Fibroblast of skin of left quadriceps (primary cell): ENCODE measurements around the gene TRAPPC5.
A peak's percentile ranks its signal among the peaks of the same experiment; 100 is the strongest.

ENCODE experiments used
- DNase-seq, 2 experiments: peaks; one replicate each; pipeline ENCODE4 v3.0.0-alpha.2; 2013; ENCODE audit warnings: low read depth in 2 of 2

TRAPPC5 gene

GRCh38 chr19:7645656-7646425, 34.8 kb upstream of the TRAPPC5 start:
- no peak for DNase-seq

- DNase-seq: no peak
Observed at GRCh38 chr19:7646426-7646700, 34.3 kb upstream of the TRAPPC5 start.

DNA sequence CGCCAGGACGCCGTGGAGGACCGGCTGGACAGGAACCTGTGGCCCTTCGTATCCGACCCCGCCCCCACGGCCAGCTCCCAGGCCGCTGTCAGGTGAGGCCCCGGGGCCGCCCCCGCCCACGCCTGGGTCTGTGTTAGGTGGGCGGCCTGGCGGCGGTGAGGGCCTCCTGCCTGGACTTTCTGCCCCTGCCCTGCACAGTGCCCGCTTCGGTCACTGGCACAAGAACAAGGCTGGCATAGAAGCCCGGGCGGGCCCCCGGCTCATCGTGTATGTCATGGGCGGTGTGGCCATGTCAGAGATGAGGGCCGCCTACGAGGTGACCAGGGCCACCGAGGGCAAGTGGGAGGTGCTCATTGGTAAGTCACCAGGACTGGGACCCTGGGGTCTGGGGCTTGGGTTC, 33.5 kb upstream of the TRAPPC5 start:
- no peak for DNase-seq

DNA sequence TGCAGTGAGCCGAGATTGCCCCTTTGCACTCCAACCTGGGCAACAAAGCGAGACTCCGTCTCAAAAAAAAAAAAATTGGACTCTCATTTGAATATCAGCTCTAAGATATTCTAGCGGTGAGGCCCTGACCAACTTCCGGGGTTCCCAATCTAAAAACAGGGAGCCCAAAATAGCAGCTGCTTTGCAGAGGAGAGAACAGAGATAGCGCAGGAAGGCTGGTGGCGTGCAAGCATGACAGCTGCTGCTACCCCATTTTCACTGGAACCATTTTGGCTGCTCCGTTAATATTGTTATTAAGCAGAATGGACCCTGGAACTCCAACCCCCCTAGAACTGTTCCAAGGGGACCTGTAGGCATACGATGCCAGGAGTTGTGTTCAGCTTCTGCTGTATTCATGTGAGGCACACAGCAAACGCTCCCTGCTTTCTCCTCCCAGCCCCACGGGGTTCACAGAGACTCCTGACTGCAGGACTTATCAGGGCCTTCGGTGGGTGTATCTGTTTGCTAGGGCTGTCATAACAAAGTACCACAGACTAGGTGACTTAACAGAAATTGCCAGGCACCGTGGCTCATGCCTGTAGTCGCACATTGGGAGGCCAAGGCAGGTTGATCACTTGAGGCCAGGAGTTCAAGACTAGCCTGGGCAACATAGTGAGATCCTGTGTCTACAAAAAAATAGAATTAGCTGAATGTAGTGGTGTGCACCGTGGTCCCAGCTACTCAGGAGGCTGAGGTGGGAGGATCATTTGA, 32.2 kb upstream of the TRAPPC5 start:
- DNase-seq: no peak

- DNase-seq: no peak
Observed at GRCh38 chr19:7650148-7650547, 30.5 kb upstream of the TRAPPC5 start.

GRCh38 chr19:7652061-7652641, 28.5 kb upstream of the TRAPPC5 start:
- DNase-seq: peak; percentile 27 to 29

GRCh38 chr19:7654401-7654800, 26.2 kb upstream of the TRAPPC5 start:
- DNase-seq: no peak

DNA sequence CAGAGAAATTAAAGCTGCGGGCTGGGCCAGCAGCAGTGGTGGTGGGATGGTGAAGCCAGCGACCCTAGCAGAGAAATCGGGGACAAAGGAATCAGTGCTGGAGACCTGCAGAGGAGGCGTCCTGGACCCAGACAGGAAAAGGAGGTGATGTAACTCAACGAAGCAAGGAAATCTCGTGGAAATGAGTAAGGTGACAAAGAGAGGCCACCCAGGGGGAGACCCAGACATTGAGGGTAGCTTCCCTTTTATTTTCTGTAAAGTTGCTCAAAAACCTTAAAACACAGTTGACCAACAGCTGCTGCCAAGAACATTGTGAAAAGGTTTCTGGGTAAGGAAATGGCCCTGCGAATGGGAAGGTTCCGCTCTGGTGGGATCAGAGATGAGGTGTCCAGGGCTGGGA, 25.1 kb upstream of the TRAPPC5 start:
- no peak for DNase-seq

- no peak for DNase-seq
Observed at GRCh38 chr19:7657131-7657751, 23.4 kb upstream of the TRAPPC5 start.

DNA sequence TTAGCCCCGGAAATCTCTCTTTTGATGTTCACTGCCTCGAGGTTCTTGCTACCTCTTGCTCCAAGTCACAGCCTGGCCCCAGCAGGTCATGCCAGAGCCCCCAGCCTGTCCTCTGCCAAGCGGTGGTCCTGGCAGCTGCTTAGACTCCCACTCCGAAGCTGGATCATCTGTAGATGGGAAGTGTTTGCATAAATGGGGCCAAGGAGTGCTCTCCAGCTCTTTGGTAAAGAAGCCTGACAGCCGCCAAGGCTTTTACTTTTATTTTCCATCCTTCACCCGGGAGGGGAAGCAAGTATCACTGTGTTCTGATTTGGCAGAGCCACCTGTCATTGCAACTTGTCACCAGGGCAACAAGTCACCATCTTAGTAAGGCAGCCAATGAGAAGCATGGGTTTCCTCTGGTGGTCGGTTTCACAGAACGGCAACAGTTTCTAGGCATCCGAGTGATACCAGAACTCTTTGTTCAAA, 22.4 kb upstream of the TRAPPC5 start:
- DNase-seq: no peak

DNA sequence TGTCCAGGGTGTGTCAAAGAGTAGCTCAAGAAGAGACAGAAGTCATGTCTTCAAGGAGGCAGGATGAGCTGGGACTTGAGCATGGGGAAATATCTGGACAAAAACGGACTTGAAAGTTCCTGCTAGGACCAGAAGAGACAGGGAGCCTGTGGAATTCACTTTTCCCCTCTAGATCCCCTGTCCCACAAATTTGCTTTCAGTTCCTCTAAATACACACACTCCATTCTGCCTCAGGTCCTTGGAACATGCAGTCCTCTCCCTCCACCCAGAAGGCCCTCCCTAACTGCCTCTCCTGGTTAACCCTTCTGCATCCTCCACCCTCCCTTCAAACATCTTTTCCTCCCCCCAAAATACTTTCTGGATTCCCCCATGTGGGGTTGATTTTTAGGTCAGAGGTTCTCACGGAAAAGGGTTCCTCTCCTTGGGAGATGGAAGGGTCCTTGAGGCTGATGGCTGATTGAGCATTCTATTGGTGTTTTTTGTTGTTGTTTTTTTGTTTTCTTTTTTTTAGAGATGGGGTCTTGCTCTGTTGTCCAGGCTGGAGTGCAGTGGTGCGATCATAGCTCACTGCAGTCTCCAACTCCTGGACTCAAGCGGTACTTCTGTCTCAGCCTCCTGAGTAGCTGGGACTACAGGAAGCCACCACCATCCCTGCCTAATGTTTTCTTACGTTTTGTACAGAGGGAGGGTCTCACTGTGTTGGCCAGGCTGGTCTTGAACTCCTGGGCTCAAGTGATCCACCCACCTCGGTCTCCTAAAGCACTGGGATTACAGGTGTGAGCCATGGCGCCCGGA, 18.7 kb upstream of the TRAPPC5 start:
- DNase-seq: no peak

DNA sequence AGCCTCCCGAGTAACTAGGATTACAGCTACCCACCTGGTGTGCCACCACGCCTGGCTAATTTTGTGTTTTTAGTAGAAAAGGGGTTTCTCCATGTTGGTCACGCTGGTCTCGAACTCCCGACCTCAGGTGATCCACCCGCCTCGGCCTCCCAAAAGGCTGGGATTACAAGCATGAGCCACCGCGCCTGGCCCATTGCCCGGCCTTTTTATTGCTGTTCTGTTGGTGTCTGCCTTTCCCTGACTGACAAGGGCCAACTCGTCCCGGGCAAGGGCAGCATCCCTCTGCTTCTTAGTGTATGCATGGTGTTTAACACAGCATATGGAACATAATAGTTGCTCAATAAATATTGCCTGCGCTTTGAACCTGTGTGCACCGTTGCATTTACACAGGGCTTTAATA, 18.0 kb upstream of the TRAPPC5 start:
- DNase-seq: no peak

- no peak for DNase-seq
Observed at GRCh38 chr19:7663706-7664105, 16.9 kb upstream of the TRAPPC5 start.

- peak; percentile 55 to 57 for DNase-seq
Observed at GRCh38 chr19:7665076-7665475, 15.6 kb upstream of the TRAPPC5 start.

DNA sequence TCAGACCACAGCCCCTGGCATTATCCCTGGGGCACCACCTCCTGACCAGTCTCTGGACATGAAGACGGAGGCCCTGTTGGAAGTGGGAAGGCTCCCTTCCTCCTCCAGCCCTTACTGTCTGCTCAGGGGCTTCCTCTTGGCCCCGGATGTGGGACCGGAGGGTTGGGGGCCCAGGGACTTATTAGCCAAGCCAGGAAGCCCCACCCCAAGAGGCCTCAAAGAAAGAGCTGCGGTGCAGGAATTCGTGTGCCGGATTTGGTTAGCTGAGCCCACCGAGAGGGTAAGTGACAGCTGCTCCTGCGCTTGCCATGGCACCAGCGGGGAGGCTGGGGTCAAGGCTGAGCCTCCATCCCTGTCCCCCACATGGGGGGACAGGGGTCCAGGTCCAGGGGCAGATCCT, 11.8 kb upstream of the TRAPPC5 start, which contains the start of gene RETN:
Gene RETN, plus strand, starts transcription at position 208 of the 400 bp plus-strand sequence. CDS start 278 bp downstream, outside the sequence.
- no peak for DNase-seq

DNA sequence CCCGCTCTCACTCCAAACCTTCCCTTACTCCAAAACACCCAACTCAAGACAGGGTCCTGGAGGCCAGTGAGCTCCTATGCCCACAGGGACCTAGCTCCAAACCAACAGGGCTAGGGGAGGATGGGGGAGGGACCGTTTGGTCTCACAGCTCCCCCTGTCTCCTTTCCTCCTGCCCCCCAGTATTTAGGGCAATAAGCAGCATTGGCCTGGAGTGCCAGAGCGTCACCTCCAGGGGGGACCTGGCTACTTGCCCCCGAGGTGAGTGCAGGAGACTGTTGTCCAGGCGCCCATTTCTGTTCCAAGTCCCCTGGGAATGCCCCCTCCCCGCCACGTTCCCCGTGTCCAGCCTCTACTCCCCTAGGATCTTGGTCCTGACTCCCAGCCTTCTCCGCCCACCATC, 11.0 kb upstream of the TRAPPC5 start:
- DNase-seq: no peak

DNA sequence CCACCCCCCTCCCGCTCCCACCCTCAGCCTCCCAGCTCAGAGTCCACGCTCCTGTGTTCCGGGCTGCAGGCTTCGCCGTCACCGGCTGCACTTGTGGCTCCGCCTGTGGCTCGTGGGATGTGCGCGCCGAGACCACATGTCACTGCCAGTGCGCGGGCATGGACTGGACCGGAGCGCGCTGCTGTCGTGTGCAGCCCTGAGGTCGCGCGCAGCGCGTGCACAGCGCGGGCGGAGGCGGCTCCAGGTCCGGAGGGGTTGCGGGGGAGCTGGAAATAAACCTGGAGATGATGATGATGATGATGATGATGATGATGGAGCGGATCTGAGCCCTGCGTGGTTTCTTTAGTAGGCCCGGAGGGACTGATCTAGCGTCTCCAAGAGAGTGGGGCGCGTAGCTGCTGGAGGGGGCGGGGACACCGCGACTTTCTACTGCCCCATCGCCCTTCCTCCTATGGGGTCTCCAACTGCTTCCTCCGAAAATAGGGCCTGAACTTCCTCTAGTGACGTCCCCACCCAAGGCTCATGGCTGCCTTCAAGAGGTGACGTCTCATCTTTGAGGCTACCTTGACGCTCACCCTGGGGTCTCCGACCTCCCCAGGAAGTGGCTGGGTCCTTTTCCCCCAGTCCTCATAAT, 10.4 kb upstream of the TRAPPC5 start:
- DNase-seq: no peak

- no peak for DNase-seq
Observed at GRCh38 chr19:7670790-7671189, 9.8 kb upstream of the TRAPPC5 start.

DNA sequence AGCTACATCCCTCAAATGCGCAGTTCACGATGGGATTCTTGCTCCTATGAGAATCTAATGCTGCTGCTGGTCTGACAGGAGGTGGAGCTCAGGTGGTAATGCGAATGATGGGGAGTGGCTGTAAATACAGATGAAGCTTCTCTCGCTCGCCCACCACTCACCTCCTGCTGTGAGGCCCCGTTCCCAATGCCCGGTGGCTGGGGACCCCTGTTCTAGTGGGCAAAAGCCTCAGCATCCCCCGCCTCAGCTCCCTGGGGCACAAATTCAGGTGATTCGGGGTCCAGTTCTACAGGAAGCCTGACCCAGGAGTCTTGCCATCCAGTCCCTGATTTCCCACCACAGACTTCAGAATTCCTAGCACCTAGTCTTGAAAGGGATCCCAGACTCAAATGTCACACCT, 8.1 kb upstream of the TRAPPC5 start:
- DNase-seq: no peak

GRCh38 chr19:7674010-7675005, 6.3 kb upstream of the TRAPPC5 start:
- DNase-seq: no peak
